GM13976 (cell line): ENCODE data around the gene TRAPPC2L.

Experiments used
- DNase-seq: peaks from one replicate; pipeline ENCODE4 v3.0.0; 2012; ENCODE audit warnings: low spot score
- in situ Hi-C: fragments of 300-500 bp; cut with MboI; formaldehyde crosslinking; loops from one replicate; pipeline ENCODE4 v1.12.0; 2022; ENCODE audit warnings: low sequenced_read_pairs, mixed read lengths, inconsistent platforms; ENCODE audit not compliant: unreplicated experiment
- TF ChIP-seq, protein P1 (sequence below): IDR thresholded peaks from 2 replicates; pipeline ENCODE4 v1.5.1; 2012; ENCODE audit warnings: borderline replicate concordance, mild to moderate bottlenecking; ENCODE audit not compliant: insufficient read depth; ENCODE audit errors: extremely low read depth, missing control alignments, control extremely low read depth

The TRAPPC2L gene

GRCh38 chr16:88895335-88895734 is 38.4 kb downstream of the TRAPPC2L start:
- DNase-seq, result no peak
- in situ Hi-C loops, result no loop called here
- TF ChIP-seq, protein P1, sequence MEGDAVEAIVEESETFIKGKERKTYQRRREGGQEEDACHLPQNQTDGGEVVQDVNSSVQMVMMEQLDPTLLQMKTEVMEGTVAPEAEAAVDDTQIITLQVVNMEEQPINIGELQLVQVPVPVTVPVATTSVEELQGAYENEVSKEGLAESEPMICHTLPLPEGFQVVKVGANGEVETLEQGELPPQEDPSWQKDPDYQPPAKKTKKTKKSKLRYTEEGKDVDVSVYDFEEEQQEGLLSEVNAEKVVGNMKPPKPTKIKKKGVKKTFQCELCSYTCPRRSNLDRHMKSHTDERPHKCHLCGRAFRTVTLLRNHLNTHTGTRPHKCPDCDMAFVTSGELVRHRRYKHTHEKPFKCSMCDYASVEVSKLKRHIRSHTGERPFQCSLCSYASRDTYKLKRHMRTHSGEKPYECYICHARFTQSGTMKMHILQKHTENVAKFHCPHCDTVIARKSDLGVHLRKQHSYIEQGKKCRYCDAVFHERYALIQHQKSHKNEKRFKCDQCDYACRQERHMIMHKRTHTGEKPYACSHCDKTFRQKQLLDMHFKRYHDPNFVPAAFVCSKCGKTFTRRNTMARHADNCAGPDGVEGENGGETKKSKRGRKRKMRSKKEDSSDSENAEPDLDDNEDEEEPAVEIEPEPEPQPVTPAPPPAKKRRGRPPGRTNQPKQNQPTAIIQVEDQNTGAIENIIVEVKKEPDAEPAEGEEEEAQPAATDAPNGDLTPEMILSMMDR, result no peak

DNA sequence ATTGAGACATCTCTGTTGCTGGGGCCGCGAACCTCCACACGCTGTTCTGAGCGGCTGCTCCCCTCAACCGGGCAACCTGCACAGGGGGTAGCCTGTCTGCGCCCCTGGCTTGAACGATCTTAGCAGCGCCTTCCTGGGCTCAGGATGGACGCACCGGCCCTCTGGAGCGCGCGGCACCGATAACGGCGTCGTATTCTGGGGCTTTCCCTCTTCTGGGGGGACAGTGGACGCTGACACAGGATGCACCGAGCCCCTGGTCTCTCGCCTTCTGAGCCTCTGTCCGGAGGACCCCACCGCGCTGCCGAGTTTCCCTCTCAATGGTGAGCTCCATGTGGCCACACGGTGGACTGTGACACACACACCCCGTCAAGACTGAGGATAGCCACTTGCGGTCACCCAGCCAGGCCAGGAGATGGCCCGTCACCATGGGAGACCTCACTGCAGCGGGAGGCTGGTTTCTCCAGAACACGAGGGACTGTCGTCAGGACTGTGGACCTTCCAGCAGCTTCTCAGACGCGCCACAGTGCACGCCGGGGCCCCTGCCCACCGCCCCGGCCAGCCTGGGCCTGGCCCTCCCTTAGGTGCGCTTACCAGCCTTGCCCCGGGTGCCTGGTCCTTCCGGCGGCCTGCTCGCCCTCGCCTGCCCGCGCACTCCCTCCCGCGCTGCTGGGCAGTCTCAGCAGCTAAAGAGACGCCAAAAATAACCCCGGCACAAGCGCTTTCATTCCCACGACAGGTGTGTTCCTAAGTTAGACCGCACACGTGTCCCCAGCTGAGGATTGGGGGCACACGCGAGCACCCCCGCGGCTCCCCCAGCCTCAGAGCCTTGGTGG is 39.5 kb downstream of the TRAPPC2L start:
- TF ChIP-seq, protein P1, result no peak
- in situ Hi-C loops, result no loop called here
- DNase-seq, result no peak

DNA sequence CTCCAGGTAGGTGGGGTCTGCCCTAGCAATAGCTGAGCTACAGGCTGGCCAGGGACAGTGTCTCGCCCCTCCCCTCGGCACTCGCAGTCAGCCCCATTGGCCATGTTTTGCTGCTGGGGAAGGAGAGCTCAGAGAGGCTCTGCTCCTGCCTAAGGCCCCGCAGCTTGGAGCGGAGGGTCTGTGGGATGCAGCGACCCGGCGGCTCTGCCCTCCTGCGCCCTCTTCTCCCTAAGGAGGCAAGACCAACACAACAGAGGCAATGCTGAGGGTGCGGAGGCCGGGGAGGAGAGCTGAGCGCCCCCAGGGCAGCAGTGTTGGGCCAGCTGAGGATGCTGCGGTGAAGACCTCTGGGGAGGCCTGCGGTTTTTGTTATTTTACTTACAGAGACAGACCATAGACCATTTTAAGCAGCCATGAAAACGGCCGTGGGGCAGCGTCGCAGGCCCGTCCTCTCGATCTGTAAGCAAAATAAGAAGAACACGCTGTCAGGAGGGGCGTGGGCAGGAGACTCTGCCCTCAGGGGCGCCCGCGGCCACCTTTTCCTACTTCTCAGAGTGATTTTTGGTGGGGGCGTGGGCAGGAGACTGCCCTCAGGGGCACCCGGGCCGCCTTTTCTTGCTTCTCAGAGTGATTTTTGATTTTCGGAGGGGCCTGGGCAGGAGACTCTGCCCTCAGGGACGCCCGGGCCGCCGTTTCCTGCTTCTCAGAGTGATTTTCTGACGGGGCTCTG is 40.9 kb downstream of the TRAPPC2L start:
- TF ChIP-seq, protein P1, result no peak
- no peak for DNase-seq
- in situ Hi-C loops, result no loop called here

DNA sequence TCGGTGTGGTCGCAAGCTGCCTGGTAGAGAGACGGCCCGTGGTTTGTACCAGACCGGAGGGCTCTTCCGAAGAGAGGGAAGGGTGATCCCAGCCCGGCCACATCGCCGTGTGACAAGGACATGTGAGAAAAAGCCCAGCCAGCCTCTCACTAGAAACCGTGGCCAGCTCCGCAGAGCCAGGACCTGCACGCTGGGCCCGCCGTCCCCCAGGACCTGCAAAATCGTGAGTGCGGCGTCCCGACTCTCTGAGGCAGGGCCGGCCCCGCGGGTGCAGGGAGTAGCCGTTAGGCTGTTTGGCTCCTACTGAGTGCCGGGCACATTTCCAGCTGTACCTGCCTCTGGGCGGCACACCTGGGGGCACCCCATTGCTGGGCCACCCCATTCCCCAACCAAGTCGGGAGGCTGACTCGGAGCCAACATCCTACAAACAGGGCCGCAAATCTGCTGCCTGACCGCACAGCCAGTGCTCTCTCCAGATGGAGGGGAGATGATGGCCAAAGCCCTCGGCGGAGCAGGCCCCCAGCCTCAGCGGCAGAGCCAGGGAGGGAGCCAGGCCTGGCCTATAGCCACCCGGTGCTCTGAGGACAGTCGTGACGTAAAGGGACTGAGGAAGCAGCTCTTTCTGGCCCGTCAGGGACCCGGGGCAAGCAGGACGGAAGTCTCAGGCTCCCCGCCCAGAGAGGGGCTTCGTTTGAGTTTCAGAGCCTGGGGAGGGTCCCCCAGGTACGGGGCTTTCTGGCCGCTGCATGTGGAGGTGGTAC is 43.2 kb downstream of the TRAPPC2L start:
- TF ChIP-seq, protein P1, result no peak
- in situ Hi-C loops, result no loop called here
- DNase-seq, result no peak

- in situ Hi-C loops, result no loop called here
- no peak for DNase-seq
- TF ChIP-seq, protein P1, result no peak
These were observed 43.7 kb downstream of the TRAPPC2L start for GRCh38 chr16:88900662-88901052.

- TF ChIP-seq, protein P1, result no peak
- in situ Hi-C loops, result no loop called here
These were observed 44.9 kb downstream of the TRAPPC2L start for GRCh38 chr16:88901718-88902337.

More at GRCh38 chr16:88901718-88902337, 44.9 kb downstream of the TRAPPC2L start:
- DNase-seq, result no peak
